Liver (tissue), 9 donors: ENCODE results near the gene AP1S1. TPM values are rescaled to one million over a fixed set of nuclear protein-coding genes. Genes with fewer than 3 reads are reported as not detected.
A peak's percentile ranks its signal among the peaks of the same experiment; 100 is the strongest.

ENCODE experiments used
- DNase-seq: peaks from one replicate; pipeline ENCODE4 v3.0.0-alpha.2; 2017; ENCODE audit warnings: low spot score
- H3K27ac ChIP-seq, 2 donors: one replicate each; pipeline ENCODE4 v1.7.0; 2013; ENCODE audit warnings: inconsistent platforms in 2 of 2, low read length in 2 of 2, control low read depth in 1 of 2, low read depth in 1 of 2, mild to moderate bottlenecking in 1 of 2
- H3K27me3 ChIP-seq, 4 donors: one replicate each; pipeline versions ENCODE4 v1.6.1 to v1.7.0; 2013; ENCODE audit warnings: low read length in 3 of 4, inconsistent platforms in 1 of 4, mild to moderate bottlenecking in 1 of 4, moderate library complexity in 1 of 4; ENCODE audit not compliant: control insufficient read depth in 4 of 4, insufficient read depth in 4 of 4
- H3K36me3 ChIP-seq, 4 donors: one replicate each; pipeline versions ENCODE4 v1.6.1 to v1.7.0; 2013; ENCODE audit warnings: low read length in 3 of 4, mild to moderate bottlenecking in 3 of 4, low read depth in 1 of 4, moderate library complexity in 1 of 4; ENCODE audit not compliant: control insufficient read depth in 4 of 4, insufficient read depth in 3 of 4
- H3K4me1 ChIP-seq, 4 donors: one replicate each; pipeline versions ENCODE4 v1.6.1 to v1.7.0; 2013; ENCODE audit warnings: low read length in 3 of 4, mild to moderate bottlenecking in 3 of 4, moderate library complexity in 1 of 4; ENCODE audit not compliant: control insufficient read depth in 4 of 4, insufficient read depth in 4 of 4
- H3K4me3 ChIP-seq, 3 donors: one replicate each; pipeline versions ENCODE4 v1.6.1 to v1.7.0; 2013; ENCODE audit warnings: low read length in 3 of 3, control low read depth in 1 of 3, low read depth in 1 of 3, mild to moderate bottlenecking in 1 of 3
- H3K9ac ChIP-seq, 2 donors: one replicate each; pipeline ENCODE4 v1.7.0; 2013; ENCODE audit warnings: low read length in 2 of 2, mild to moderate bottlenecking in 2 of 2, moderate library complexity in 2 of 2, control low read depth in 1 of 2, low read depth in 1 of 2
- H3K9me3 ChIP-seq, 4 donors: one replicate each; pipeline versions ENCODE4 v1.6.1 to v1.7.0; 2013; ENCODE audit warnings: low read length in 3 of 4; ENCODE audit not compliant: control insufficient read depth in 4 of 4
- ATF3 ChIP-seq: IDR thresholded peaks from 2 replicates; pipeline ENCODE4 v1.6.1; 2016; ENCODE audit warnings: antibody characterized with exemption
- FOXA2 ChIP-seq: IDR thresholded peaks from 2 replicates; pipeline ENCODE4 v1.6.1; 2016; ENCODE audit warnings: antibody characterized with exemption
- GABPA ChIP-seq, 2 donors: IDR thresholded peaks in 1 of 2; conservative IDR thresholded peaks in 1 of 2; 2 replicates each; pipeline ENCODE4 v1.6.1; 2016; ENCODE audit warnings: antibody characterized with exemption in 2 of 2, mild to moderate bottlenecking in 1 of 2, moderate library complexity in 1 of 2
- HNF4A ChIP-seq, 2 donors: conservative IDR thresholded peaks; 2 replicates each; pipeline ENCODE4 v1.6.1; 2016; ENCODE audit warnings: antibody characterized with exemption in 2 of 2, mild to moderate bottlenecking in 2 of 2
- HNF4G ChIP-seq: IDR thresholded peaks from 2 replicates; pipeline ENCODE4 v1.6.1; 2016; ENCODE audit warnings: antibody characterized with exemption
- MAX ChIP-seq: IDR thresholded peaks from 2 replicates; pipeline ENCODE4 v1.6.1; 2016; ENCODE audit warnings: antibody characterized with exemption
- NR2F2 ChIP-seq: IDR thresholded peaks from 2 replicates; pipeline ENCODE4 v1.6.1; 2016; ENCODE audit warnings: antibody characterized with exemption
- RAD21 ChIP-seq, 2 donors: IDR thresholded peaks; 2 replicates each; pipeline ENCODE4 v1.6.1; 2016; ENCODE audit warnings: antibody characterized with exemption in 2 of 2, mild to moderate bottlenecking in 2 of 2
- RXRA ChIP-seq, 2 donors: IDR thresholded peaks; 2 replicates each; pipeline ENCODE4 v1.6.1; 2017 to 2018; ENCODE audit warnings: antibody characterized with exemption in 2 of 2, mild to moderate bottlenecking in 1 of 2
- SP1 ChIP-seq: IDR thresholded peaks from 2 replicates; pipeline ENCODE4 v1.6.1; 2018; ENCODE audit warnings: antibody characterized with exemption, mild to moderate bottlenecking
- TAF1 ChIP-seq: conservative IDR thresholded peaks from 2 replicates; pipeline ENCODE4 v1.6.1; 2016; ENCODE audit warnings: antibody characterized with exemption, mild to moderate bottlenecking
- WGBS: extraction: QIAGEN DNeasy Blood & Tissue Kit; methylation state at CpG from one replicate; pipeline ENCODE4 v1.1.7; 2013; 5-methylcytosine and 5-hydroxymethylcytosine counted together
- polyA plus RNA-seq, 2 donors: library from polyadenylated mRNA; stranded (reverse) in 1 of 2; unstranded in 1 of 2; fragments of 200-250 nt in 1 of 2; fragments of >200 nt in 1 of 2; fragmentation: Nextera tagmentation in 1 of 2; extraction: Ambion mirVana in 1 of 2; gene quantifications; one replicate each; pipeline versions ENCODE4 v1.2.1 to v1.2.3, GENCODE V29; 2013 to 2015
- total RNA-seq, 2 donors: library from RNA; depleted of rRNA; stranded (reverse); fragments of >200 nt; gene quantifications; one replicate each; pipeline ENCODE4 v1.2.3, GENCODE V29; 2014
- TF ChIP-seq, protein P1 (sequence below): fragments of 150-350 bp; IDR thresholded peaks from 2 replicates; pipeline ENCODE4 v1.5.1; 2017; ENCODE audit warnings: improper control_type of control experiment, low read depth, low read length; ENCODE audit not compliant: missing input control
- donor health status: healthy.
- donor health status: healthy.
- donor health status: healthy.
- donor health status: healthy.
- donor health status: healthy.

AP1S1 gene
- total and polyA plus RNA-seq, 4 donors, result 13.8 to 25.7 (median 22.0) TPM

DNA sequence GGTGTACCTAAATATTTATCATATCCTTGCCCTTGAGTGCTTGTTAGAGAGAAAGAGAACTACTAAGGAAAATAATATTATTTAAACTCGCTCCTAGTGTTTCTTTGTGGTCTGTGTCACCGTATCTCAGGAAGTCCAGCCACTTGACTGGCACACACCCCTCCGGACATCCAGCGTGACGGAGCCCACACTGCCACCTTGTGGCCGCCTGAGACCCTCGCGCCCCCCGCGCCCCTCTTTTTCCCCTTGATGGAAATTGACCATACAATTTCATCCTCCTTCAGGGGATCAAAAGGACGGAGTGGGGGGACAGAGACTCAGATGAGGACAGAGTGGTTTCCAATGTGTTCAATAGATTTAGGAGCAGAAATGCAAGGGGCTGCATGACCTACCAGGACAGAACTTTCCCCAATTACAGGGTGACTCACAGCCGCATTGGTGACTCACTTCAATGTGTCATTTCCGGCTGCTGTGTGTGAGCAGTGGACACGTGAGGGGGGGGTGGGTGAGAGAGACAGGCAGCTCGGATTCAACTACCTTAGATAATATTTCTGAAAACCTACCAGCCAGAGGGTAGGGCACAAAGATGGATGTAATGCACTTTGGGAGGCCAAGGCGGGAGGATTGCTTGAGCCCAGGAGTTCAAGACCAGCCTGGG lies 15.9 kb upstream of the AP1S1 start (continued):
- TF ChIP-seq SP1, result peak; percentile 37
- TF ChIP-seq FOXA2, result no peak
- TF ChIP-seq RXRA (IDR thresholded peaks at IDR 0.05), result no peak
- no peak for TF ChIP-seq HNF4A (conservative IDR thresholded peaks at IDR 0.05)
- TF ChIP-seq GABPA (IDR thresholded peaks at IDR 0.05 in 1 of 2, conservative IDR thresholded peaks at IDR 0.05 in 1 of 2), result peak; percentile 23 to 72
- TF ChIP-seq NR2F2, result no peak
- TF ChIP-seq ATF3, result peak; percentile 40
- no peak for TF ChIP-seq TAF1

GRCh38 chr7:101140339-101140699 lies 14.0 kb upstream of the AP1S1 start:
- no peak for DNase-seq
- TF ChIP-seq HNF4G, result no peak
- TF ChIP-seq RAD21 (IDR thresholded peaks at IDR 0.05), result no peak
- TF ChIP-seq, protein P1, sequence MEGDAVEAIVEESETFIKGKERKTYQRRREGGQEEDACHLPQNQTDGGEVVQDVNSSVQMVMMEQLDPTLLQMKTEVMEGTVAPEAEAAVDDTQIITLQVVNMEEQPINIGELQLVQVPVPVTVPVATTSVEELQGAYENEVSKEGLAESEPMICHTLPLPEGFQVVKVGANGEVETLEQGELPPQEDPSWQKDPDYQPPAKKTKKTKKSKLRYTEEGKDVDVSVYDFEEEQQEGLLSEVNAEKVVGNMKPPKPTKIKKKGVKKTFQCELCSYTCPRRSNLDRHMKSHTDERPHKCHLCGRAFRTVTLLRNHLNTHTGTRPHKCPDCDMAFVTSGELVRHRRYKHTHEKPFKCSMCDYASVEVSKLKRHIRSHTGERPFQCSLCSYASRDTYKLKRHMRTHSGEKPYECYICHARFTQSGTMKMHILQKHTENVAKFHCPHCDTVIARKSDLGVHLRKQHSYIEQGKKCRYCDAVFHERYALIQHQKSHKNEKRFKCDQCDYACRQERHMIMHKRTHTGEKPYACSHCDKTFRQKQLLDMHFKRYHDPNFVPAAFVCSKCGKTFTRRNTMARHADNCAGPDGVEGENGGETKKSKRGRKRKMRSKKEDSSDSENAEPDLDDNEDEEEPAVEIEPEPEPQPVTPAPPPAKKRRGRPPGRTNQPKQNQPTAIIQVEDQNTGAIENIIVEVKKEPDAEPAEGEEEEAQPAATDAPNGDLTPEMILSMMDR, result no peak
- TF ChIP-seq MAX, result no peak
- no peak for TF ChIP-seq HNF4A (conservative IDR thresholded peaks at IDR 0.05)
- no peak for TF ChIP-seq NR2F2
- H3K27me3 ChIP-seq, result no peaks in the 10 kb centered on the region

GRCh38 chr7:101140746-101141382 lies 13.4 kb upstream of the AP1S1 start:
- Histone ChIP-seq H3K36me3 (peaks cover 2 to 5% (median 4%) of the 10 kb centered on the region in 4 donors), H3K4me1 (peaks cover 0 to 12% (median 10%) of the 10 kb centered on the region in 4 donors), H3K9me3 (no peaks in the 10 kb centered on the region), H3K9ac (no peak overlapping the region), H3K27me3 (no peaks in the 10 kb centered on the region), H3K27ac (no peak overlapping the region), H3K4me3 (no peak overlapping the region)
- TF ChIP-seq FOXA2, result no peak
- WGBS, result 95% methylated on average over 4 of the region's 4 CpGs
- DNase-seq, result no peak

More at GRCh38 chr7:101140339-101140699, 14.0 kb upstream of the AP1S1 start:
- H3K4me1 ChIP-seq, result peaks cover 0 to 12% (median 10%) of the 10 kb centered on the region in 4 donors
- peaks cover 4 to 5% (median 5%) of the 10 kb centered on the region in 4 donors for H3K36me3 ChIP-seq
- no peaks in the 10 kb centered on the region for H3K9me3 ChIP-seq
- H3K9ac ChIP-seq, result no peak overlapping the region
- H3K4me3 ChIP-seq, result no peak overlapping the region
- WGBS, result 68% methylated on average over 3 of the region's 3 CpGs
- H3K27ac ChIP-seq, result no peak overlapping the region
